ENCODE measurements around the gene TMEM138.

The TMEM138 gene

DNA sequence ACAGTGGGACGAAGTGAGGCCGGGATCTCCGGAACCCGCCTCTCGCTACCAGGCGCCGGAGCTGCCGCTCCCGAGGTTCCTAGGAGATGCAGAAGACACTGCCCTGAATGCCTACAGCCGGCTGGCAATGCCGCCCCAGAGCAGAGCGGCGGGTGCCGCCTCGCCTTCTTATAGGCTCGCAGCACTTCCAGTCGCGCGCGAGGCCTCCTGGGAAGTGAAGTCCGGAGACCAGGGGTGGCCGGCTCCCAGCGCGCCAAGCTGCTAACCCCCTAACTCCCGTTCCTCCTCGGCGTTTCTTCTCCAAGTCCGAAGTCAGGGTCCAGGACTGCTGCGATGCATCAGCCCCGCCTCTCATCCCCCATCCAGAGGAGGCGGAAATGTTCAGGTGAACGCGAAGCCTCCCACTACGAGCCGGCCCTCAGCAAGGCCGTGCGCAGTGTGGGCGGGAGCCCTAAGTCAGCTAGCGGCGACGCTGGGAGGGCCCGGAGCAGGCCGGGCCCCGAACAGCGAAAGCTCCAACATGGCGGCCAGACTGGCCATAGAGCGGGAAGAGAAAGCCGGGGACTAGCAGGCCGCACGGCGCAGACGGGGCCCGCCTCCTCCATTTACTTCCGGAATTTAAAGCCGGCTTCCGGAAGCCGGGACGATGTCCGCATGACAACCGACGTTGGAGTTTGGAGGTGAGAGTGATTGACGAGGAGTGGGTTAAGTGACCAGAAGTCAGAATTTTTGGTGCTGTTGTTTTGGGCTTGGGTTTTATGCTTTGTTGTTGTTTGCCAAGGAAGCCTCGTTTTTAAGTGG lies at the start of gene TMEM138, which contains the start of gene CYB561A3:
Gene TMEM138, plus strand, starts transcription at position 634 of the 801 bp plus-strand sequence. CDS start 2,017 bp downstream, outside the sequence.
Gene CYB561A3, minus strand, starts transcription at position 142 of the 801 bp plus-strand sequence. CDS start 5,169 bp downstream, outside the sequence.
- DNase-seq, result peak; percentile 97

GRCh38 chr11:61315260-61315659 lies 46.9 kb upstream of the TMEM138 start:
- DNase-seq, result no peak

DNA sequence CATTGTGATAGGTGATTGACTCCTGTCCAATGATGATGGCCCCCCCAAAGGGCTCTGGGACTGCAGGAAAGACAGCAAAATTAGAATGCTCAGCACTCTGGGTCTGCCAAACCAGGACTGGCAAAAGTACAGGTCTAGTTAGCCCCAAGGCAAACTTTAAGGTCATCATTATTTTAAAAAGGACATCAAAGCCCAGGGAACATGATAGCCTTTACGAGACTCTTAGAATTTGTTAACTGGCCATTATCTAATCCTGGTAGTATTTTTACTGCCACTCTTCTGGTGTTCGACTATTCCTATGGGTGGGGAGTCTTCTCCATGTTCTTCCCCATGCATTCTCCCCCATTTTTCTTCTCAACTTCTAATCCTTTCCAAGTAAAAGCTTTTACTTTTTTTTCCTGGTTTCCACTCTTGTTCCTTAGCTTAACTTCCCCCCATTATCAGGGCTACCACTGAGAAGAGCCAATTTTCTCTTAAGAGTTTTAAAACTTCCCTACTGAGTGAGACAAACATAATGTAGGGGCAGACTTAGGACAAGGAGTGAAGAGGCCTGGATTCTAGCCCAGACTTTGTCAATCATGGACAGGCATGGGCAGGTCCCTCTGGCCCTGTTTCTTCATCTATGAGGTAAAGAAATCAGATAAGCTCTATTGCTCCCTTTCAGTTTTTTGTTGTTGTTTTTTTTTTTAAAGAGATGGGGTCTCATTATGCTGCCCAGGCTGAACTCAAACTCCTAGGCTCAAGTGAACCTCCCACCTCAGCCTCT lies 36.3 kb upstream of the TMEM138 start:
- DNase-seq, result no peak

DNA sequence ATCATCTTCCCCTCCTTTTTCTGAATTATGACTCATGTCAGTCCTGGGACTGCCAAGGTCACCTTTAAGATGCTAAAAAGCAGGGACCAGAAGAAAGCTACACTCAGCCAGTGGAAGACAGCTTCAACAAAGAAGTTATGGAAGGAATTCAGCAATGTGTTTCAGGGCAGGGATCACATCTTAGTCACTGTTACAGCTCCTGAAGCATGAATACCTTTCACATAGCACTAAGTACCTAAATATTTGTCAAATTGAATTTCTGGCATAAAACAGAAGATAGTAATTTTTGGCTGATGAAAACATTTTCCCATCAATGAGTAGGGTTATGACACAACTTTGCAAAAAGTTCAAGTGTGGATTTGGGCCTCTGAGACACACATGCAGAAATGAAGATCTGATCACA lies 34.5 kb upstream of the TMEM138 start:
- no peak for DNase-seq

DNA sequence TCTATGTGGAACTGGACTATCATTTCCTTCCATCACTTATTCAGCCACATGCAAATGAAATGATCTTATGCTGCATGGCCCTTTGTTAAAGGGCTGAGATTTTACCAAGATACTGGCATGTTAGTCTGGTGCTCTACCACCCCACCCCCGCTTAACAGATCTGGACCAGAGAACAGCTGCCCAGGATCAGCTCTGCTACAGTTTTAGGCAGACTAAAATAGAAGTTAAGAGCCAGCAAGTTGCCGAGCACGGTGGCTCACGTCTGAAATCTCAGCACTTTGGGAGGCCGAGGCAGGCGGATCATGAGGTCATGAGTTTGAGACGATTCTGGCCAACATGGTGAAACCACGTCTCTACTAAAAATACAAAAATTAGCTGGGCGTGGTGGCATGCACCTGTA lies 33.8 kb upstream of the TMEM138 start:
- DNase-seq, result no peak

DNA sequence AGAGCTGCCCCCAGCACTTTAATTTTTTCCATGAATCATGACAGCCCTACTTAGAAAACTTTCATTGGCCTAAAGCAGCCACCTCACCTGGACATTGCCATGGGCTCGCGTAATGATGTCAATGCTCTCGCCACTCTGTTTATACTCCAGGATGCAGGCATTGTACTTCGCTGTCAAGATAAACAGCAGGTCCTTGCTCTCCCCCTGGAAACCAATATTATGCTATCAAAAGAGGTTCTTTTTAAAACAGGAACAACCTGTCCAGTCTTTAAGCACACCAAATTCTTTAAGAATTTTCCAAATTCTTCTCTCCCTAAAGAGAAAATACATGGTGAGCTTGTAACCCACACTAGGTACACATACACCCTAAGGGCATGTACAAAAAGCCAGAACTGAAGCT lies 32.3 kb upstream of the TMEM138 start:
- DNase-seq, result no peak

- no peak for DNase-seq
Measured at GRCh38 chr11:61331651-61332050, 30.5 kb upstream of the TMEM138 start.

DNA sequence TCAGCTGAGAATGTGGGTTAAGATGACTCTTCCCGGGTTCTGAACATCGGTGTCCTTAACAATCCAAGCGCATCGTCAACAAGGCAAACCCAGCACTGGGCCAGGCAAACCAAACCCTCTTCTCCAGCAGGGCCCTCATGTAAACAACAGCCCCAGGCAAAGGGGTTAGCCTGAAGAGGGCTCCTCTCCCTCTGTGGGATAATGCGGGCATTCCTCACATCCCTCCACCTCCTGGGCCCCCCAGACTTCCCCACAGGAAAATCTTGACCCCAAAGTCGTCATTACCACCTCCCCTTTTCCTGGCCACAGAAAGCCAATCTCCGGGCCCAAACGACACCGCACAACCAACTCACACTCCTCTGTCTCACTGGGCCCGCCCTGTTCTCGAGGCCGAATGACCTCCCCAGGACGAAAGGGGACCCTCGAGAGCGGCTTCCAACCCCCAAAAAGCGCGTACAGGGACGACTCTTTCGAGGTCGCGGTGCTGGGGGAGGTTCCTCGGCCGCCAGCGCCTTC lies 29.8 kb upstream of the TMEM138 start:
- DNase-seq, result no peak

- DNase-seq, result peak; percentile 93
Measured at GRCh38 chr11:61332797-61333549, 29.2 kb upstream of the TMEM138 start, which contains the start of the genes DDB1 and TKFC. DDB1 (minus strand) TSS chr11:61333105; CDS start chr11:61332968, 137 bp downstream. TKFC (plus strand) TSS chr11:61333228; CDS start chr11:61334729, 1,501 bp downstream.

DNA sequence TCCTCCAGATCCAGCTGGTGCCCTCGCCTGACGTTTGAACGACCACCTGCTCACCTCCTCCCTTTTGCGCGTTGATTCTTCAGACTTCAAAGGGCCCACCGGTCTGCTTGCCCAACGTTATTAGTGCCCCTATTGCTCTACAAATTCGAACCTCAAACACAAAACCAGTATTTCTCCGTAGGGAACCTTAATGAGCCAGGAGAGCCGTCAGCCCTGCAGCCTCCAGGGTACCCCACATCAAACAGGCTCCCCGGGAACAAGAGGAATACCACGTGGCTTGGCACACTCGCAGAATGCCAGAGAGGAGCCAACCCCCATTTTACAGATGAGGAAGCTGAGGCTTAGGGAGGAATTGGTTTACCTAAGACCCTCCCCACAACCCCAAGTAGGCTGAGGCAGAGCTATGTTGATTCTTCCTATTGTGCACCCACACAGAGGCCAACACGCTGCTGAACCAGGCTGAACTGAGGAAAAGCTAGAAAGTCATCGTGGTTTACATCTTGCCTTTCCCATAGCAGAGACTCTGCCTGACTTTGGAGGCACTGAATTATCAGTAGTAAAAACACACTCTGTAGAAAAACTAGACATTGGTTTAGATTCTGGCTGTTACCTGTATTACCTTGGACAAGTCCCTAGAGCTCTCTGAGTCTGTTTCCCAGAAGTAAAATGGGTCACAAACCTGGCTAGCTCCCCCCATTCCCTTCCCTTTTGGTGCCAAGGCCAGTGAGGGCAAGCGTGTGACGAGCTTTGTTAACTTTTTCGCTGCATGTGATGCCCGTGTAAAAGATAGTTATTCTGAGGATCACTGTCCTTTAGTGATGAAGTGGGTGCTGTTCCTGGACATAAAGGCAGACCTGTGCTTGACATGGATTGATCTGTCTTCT lies 28.4 kb upstream of the TMEM138 start:
- no peak for DNase-seq

DNA sequence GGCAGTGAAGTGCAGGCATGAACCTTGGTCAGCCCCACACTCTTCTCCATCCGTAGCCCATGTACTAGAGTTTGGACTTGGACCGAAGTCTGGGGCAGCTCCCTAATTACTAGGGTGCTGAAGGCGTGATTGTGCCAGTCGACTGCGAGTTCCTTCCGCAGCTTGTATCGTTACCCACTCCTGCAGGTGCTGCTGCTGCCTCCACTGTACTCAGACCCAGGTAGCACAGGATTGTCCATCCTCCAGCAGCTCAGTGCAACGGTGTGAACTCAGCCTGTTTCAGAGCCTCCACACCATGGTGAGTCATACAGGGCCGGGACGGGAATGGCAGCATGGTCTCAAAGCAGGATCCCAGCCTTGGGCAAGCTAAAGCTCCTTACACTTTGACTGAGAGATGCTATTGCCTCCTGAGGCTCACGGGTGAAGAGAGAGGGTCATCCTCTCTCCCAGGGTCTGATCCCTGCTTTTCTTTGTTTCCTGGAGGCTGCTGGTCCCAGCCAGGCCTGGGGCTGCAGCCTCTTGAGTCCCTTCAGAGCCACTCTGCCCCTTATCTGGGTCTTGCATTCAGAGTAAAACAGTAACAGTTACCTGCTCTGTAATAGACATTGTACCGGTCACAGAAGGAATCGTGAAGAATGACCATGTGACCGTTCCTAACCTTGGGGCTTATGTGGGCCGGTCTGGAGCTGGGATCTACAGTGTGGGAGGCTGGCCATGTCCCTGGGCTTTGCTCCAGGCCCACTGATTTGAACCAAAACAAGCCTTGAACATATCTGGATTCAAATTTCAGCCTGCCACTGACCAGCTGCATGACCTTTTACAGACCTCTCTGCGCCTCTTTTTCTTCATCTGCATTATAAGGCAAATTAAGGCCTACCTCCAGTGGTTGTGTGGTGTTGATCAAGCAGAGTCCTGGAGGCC lies 27.5 kb upstream of the TMEM138 start:
- DNase-seq, result no peak

GRCh38 chr11:61335355-61335710 lies 26.8 kb upstream of the TMEM138 start:
- no peak for DNase-seq

DNA sequence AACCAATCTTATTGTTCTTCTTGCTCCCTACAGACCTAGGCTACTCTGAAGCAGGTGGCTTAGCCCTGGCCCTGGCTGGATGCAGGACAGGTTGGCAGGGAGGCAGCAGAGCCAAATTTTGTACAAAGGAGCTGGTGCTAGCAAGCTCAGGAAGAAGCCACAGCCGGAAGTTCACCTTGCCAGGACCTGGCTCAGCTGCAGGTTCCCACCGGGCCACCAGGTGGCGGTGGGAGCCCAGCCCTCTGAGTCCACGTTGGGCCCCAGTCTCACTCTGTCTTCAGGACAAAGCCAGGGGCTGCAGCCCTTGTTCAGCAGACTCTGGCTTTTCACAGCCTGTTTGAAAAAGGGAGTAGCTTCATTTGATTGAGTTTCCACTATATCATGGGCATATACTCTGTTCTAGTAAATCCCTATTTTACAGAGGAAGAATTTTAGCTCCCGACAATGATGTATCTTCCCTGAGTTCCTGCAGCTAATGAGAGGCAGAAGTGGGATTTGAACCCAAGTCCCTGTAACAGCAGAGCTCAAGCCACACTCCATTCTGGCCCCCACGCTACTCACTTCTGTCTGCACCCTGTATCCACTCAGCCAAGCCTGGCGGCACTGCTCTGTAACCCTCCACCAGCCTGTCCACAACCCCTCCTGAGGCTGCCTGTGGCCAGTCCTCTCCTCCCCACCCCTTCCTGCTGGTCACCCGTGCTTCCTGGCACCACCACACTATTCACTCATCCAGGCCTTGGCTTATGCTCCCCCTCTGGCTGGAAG lies 25.8 kb upstream of the TMEM138 start:
- peak; percentile 86 for DNase-seq

DNA sequence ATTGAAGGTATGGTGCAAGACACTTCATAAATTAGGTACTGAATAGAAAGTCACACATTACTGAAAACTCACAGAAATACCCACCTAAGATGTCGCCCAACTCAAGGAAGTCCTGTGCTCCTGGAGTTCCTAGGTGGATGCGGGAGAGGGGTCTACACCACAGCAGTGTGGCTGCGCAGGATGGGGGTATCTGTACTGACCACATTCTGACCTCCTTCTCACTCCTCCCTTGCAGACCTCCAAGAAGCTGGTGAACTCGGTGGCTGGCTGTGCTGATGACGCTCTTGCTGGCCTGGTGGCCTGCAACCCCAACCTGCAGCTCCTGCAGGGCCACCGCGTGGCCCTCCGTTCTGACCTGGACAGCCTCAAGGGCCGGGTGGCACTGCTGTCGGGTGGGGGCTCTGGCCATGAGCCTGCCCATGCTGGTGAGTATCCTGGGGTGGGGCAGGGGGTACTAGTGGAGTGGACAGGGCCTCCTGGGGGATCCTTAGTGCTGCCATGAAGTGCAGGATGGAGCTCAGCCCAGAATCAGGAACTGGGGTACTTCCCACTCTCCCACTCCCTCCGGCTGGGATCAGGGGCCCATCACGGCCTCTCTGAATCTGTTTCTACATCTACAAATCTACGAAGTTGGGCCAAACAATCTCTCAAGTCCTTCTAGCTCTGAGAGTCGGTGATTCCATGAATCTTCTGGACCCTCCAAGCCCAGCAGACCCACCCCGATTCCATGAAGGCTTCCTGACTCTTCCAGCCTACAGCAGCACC lies 24.3 kb upstream of the TMEM138 start:
- DNase-seq, result no peak

DNA sequence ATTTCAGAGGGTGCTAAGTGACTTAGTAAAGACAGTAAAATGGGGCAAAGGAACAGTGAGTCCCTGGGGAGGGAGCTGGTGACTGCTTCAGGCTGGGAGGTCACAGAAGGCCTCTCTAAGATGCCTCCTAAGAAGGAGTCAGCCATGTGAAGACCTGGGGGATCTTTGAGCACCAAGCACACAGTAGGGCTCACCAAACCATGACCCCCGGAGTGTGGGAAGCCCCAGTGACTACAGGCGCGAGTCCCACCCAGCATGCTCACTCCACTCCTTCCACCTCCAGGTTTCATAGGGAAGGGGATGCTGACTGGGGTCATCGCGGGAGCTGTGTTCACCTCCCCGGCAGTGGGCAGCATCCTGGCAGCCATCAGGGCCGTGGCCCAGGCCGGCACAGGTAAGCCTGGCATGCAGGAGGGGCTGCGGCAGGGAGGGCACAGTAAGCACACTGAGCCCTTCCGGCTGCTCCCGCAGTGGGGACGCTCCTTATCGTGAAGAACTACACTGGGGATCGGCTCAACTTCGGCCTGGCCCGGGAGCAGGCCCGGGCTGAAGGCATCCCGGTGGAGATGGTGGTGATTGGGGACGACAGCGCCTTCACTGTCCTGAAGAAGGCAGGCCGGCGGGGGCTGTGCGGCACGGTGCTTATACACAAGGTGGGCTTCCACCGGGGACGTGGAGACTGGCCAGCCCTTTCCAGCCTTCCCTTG lies 23.2 kb upstream of the TMEM138 start:
- DNase-seq, result no peak

- no peak for DNase-seq
Measured at GRCh38 chr11:61339490-61339878, 22.7 kb upstream of the TMEM138 start.

GRCh38 chr11:61340979-61341378 lies 21.2 kb upstream of the TMEM138 start:
- DNase-seq, result no peak

DNA sequence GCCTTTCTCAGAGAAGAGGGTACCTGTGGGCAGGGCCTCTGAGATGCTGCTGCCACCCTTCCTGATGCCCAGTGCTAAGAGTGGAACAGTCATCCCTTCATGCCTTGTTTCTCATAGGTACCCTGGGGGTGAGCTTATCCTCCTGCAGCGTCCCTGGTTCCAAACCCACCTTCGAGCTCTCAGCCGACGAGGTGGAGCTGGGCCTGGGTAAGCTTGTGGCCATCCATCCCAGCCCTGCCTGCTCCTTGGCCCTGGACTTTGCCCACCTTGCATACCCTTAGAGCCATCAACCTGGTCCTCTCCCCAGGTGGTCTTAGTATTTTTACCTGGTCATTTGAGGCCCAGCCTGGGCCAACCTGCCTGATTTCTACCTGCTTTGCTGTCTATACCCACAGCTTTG lies 20.5 kb upstream of the TMEM138 start:
- no peak for DNase-seq

Measured in NCI-H2171 treated with DMSO at 0.1 percent for 48 hours (cell line).